ENCODE measurements around the gene SPDYE2.
"Not testable (repeated sequence)": the region's sequence is repeated elsewhere in the genome, so short reads cannot be mapped to it uniquely, and the experiment has no call there.

- TF ChIP-seq ZBTB1 (tag by site-specific recombination; IDR thresholded peaks at IDR 0.05); ZNF10 (tag by site-specific recombination; IDR thresholded peaks at IDR 0.05); TCF7L2 (IDR thresholded peaks at IDR 0.05; ENCODE audit: borderline replicate concordance, low read depth, low read length); YY1 (tag by site-specific recombination; IDR thresholded peaks at IDR 0.05); PBX3 (CRISPR knock-in tag; IDR thresholded peaks at IDR 0.05); CTCF (tag by site-specific recombination; IDR thresholded peaks at IDR 0.05); ZNF560 (tag by site-specific recombination; IDR thresholded peaks at IDR 0.05; ENCODE audit: borderline replicate concordance); ZNF138 (tag by site-specific recombination; IDR thresholded peaks at IDR 0.05; ENCODE audit: borderline replicate concordance): not testable (repeated sequence)
Measured at GRCh38 chr7:102581722-102582121, 30.7 kb downstream of the SPDYE2 start.
